Loucy (cell line): Measurements from ENCODE around the gene PROZ.

Experiments
- EZH2phosphoT487 ChIP-seq: fragments of 200-600 bp; IDR thresholded peaks from 2 replicates; pipeline ENCODE4 v1.6.1; 2018; ENCODE audit warnings: antibody characterized with exemption, mild to moderate bottlenecking, moderate library complexity, borderline replicate concordance
- TF ChIP-seq, protein P1 (sequence below): fragments of 200-600 bp; sonication (generic); conservative IDR thresholded peaks from 2 replicates; pipeline ENCODE4 v1.5.1; 2014; ENCODE audit warnings: mild to moderate bottlenecking, antibody characterized with exemption, low read length

DNA sequence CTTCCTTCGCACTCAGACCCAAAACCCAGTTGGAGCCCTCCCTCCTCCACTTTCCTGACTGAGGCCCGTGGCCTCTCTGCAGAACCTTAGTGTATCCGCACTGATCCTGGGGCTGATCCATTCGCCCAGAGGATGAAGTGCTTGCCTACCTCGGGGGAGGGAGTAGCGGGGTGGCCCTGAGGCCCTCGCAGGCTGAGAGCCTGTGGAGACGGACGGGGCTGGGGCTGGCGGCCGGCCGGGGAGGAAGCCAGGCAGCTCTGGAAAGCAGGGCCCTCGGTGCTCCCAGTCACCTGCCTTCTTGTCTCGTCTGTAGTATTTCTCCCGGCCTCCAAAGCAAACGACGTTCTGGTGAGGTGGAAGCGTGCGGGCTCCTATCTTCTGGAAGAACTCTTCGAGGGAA lies 1.3 kb downstream of the PROZ start:
- TF ChIP-seq, protein P1, sequence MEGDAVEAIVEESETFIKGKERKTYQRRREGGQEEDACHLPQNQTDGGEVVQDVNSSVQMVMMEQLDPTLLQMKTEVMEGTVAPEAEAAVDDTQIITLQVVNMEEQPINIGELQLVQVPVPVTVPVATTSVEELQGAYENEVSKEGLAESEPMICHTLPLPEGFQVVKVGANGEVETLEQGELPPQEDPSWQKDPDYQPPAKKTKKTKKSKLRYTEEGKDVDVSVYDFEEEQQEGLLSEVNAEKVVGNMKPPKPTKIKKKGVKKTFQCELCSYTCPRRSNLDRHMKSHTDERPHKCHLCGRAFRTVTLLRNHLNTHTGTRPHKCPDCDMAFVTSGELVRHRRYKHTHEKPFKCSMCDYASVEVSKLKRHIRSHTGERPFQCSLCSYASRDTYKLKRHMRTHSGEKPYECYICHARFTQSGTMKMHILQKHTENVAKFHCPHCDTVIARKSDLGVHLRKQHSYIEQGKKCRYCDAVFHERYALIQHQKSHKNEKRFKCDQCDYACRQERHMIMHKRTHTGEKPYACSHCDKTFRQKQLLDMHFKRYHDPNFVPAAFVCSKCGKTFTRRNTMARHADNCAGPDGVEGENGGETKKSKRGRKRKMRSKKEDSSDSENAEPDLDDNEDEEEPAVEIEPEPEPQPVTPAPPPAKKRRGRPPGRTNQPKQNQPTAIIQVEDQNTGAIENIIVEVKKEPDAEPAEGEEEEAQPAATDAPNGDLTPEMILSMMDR, result no peak
- no peak for TF ChIP-seq EZH2phosphoT487
